Liver (tissue), 9 donors: ENCODE data around the gene DNAJB6. TPM values are rescaled to one million over a fixed set of nuclear protein-coding genes. Genes with fewer than 3 reads are reported as not detected.

ENCODE experiments used
- DNase-seq: peaks from one replicate; pipeline ENCODE4 v3.0.0-alpha.2; 2017; ENCODE audit warnings: low spot score
- H3K27ac ChIP-seq, 2 donors: one replicate each; pipeline ENCODE4 v1.7.0; 2013; ENCODE audit warnings: inconsistent platforms in 2 of 2, low read length in 2 of 2, control low read depth in 1 of 2, low read depth in 1 of 2, mild to moderate bottlenecking in 1 of 2
- H3K27me3 ChIP-seq, 4 donors: one replicate each; pipeline versions ENCODE4 v1.6.1 to v1.7.0; 2013; ENCODE audit warnings: low read length in 3 of 4, inconsistent platforms in 1 of 4, mild to moderate bottlenecking in 1 of 4, moderate library complexity in 1 of 4; ENCODE audit not compliant: control insufficient read depth in 4 of 4, insufficient read depth in 4 of 4
- H3K36me3 ChIP-seq, 4 donors: one replicate each; pipeline versions ENCODE4 v1.6.1 to v1.7.0; 2013; ENCODE audit warnings: low read length in 3 of 4, mild to moderate bottlenecking in 3 of 4, low read depth in 1 of 4, moderate library complexity in 1 of 4; ENCODE audit not compliant: control insufficient read depth in 4 of 4, insufficient read depth in 3 of 4
- H3K4me1 ChIP-seq, 4 donors: one replicate each; pipeline versions ENCODE4 v1.6.1 to v1.7.0; 2013; ENCODE audit warnings: low read length in 3 of 4, mild to moderate bottlenecking in 3 of 4, moderate library complexity in 1 of 4; ENCODE audit not compliant: control insufficient read depth in 4 of 4, insufficient read depth in 4 of 4
- H3K4me3 ChIP-seq, 3 donors: one replicate each; pipeline versions ENCODE4 v1.6.1 to v1.7.0; 2013; ENCODE audit warnings: low read length in 3 of 3, control low read depth in 1 of 3, low read depth in 1 of 3, mild to moderate bottlenecking in 1 of 3
- H3K9ac ChIP-seq, 2 donors: one replicate each; pipeline ENCODE4 v1.7.0; 2013; ENCODE audit warnings: low read length in 2 of 2, mild to moderate bottlenecking in 2 of 2, moderate library complexity in 2 of 2, control low read depth in 1 of 2, low read depth in 1 of 2
- H3K9me3 ChIP-seq, 4 donors: one replicate each; pipeline versions ENCODE4 v1.6.1 to v1.7.0; 2013; ENCODE audit warnings: low read length in 3 of 4; ENCODE audit not compliant: control insufficient read depth in 4 of 4
- CTCF ChIP-seq: fragments of 150-350 bp; IDR thresholded peaks from 2 replicates; pipeline ENCODE4 v1.5.1; 2017; ENCODE audit warnings: improper control_type of control experiment, low read depth, low read length; ENCODE audit not compliant: missing input control
- EGR1 ChIP-seq, 2 donors: IDR thresholded peaks; 2 replicates each; pipeline ENCODE4 v1.6.1; 2016 to 2018; ENCODE audit warnings: antibody characterized with exemption in 2 of 2, low read depth in 2 of 2
- FOXA2 ChIP-seq: IDR thresholded peaks from 2 replicates; pipeline ENCODE4 v1.6.1; 2016; ENCODE audit warnings: antibody characterized with exemption
- GABPA ChIP-seq, 2 donors: IDR thresholded peaks in 1 of 2; conservative IDR thresholded peaks in 1 of 2; 2 replicates each; pipeline ENCODE4 v1.6.1; 2016; ENCODE audit warnings: antibody characterized with exemption in 2 of 2, mild to moderate bottlenecking in 1 of 2, moderate library complexity in 1 of 2
- HNF4A ChIP-seq, 2 donors: conservative IDR thresholded peaks; 2 replicates each; pipeline ENCODE4 v1.6.1; 2016; ENCODE audit warnings: antibody characterized with exemption in 2 of 2, mild to moderate bottlenecking in 2 of 2
- HNF4G ChIP-seq: IDR thresholded peaks from 2 replicates; pipeline ENCODE4 v1.6.1; 2016; ENCODE audit warnings: antibody characterized with exemption
- JUND ChIP-seq, 2 donors: IDR thresholded peaks; 2 replicates each; pipeline ENCODE4 v1.6.1; 2016; ENCODE audit warnings: antibody characterized with exemption in 2 of 2
- MAX ChIP-seq: IDR thresholded peaks from 2 replicates; pipeline ENCODE4 v1.6.1; 2016; ENCODE audit warnings: antibody characterized with exemption
- NR2F2 ChIP-seq: IDR thresholded peaks from 2 replicates; pipeline ENCODE4 v1.6.1; 2016; ENCODE audit warnings: antibody characterized with exemption
- RAD21 ChIP-seq, 2 donors: IDR thresholded peaks; 2 replicates each; pipeline ENCODE4 v1.6.1; 2016; ENCODE audit warnings: antibody characterized with exemption in 2 of 2, mild to moderate bottlenecking in 2 of 2
- REST ChIP-seq: IDR thresholded peaks from 2 replicates; pipeline ENCODE4 v1.6.1; 2016; ENCODE audit warnings: antibody characterized with exemption, mild to moderate bottlenecking
- RXRA ChIP-seq, 2 donors: IDR thresholded peaks; 2 replicates each; pipeline ENCODE4 v1.6.1; 2017 to 2018; ENCODE audit warnings: antibody characterized with exemption in 2 of 2, mild to moderate bottlenecking in 1 of 2
- SP1 ChIP-seq: IDR thresholded peaks from 2 replicates; pipeline ENCODE4 v1.6.1; 2018; ENCODE audit warnings: antibody characterized with exemption, mild to moderate bottlenecking
- TAF1 ChIP-seq: conservative IDR thresholded peaks from 2 replicates; pipeline ENCODE4 v1.6.1; 2016; ENCODE audit warnings: antibody characterized with exemption, mild to moderate bottlenecking
- YY1 ChIP-seq: IDR thresholded peaks from 2 replicates; pipeline ENCODE4 v1.6.1; 2016; ENCODE audit warnings: antibody characterized with exemption, mild to moderate bottlenecking
- WGBS: extraction: QIAGEN DNeasy Blood & Tissue Kit; methylation state at CpG from one replicate; pipeline ENCODE4 v1.1.7; 2013; 5-methylcytosine and 5-hydroxymethylcytosine counted together
- polyA plus RNA-seq, 2 donors: library from polyadenylated mRNA; stranded (reverse) in 1 of 2; unstranded in 1 of 2; fragments of 200-250 nt in 1 of 2; fragments of >200 nt in 1 of 2; fragmentation: Nextera tagmentation in 1 of 2; extraction: Ambion mirVana in 1 of 2; gene quantifications; one replicate each; pipeline versions ENCODE4 v1.2.1 to v1.2.3, GENCODE V29; 2013 to 2015
- total RNA-seq, 2 donors: library from RNA; depleted of rRNA; stranded (reverse); fragments of >200 nt; gene quantifications; one replicate each; pipeline ENCODE4 v1.2.3, GENCODE V29; 2014
- TF ChIP-seq, protein P1 (sequence below): IDR thresholded peaks from 2 replicates; pipeline ENCODE4 v1.6.1; 2016; ENCODE audit warnings: antibody characterized with exemption
- TF ChIP-seq, protein P2 (sequence below): IDR thresholded peaks from 2 replicates; pipeline ENCODE4 v1.6.1; 2016; ENCODE audit warnings: antibody characterized with exemption
- donor health status: healthy.
- donor health status: healthy.
- donor health status: healthy.
- donor health status: healthy.
- donor health status: healthy.

Gene DNAJB6
- total and polyA plus RNA-seq, 4 donors = 26.5 to 46.6 (median 42.4) TPM

GRCh38 chr7:157352516-157352915 lies 15.7 kb downstream of the DNAJB6 start (continued):
- TF ChIP-seq TAF1 = no peak
- TF ChIP-seq, protein P1, sequence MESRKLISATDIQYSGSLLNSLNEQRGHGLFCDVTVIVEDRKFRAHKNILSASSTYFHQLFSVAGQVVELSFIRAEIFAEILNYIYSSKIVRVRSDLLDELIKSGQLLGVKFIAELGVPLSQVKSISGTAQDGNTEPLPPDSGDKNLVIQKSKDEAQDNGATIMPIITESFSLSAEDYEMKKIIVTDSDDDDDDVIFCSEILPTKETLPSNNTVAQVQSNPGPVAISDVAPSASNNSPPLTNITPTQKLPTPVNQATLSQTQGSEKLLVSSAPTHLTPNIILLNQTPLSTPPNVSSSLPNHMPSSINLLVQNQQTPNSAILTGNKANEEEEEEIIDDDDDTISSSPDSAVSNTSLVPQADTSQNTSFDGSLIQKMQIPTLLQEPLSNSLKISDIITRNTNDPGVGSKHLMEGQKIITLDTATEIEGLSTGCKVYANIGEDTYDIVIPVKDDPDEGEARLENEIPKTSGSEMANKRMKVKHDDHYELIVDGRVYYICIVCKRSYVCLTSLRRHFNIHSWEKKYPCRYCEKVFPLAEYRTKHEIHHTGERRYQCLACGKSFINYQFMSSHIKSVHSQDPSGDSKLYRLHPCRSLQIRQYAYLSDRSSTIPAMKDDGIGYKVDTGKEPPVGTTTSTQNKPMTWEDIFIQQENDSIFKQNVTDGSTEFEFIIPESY = no peak
- no peak for TF ChIP-seq EGR1 (IDR thresholded peaks at IDR 0.05; ENCODE audit: low read depth in 2 of 2)
- TF ChIP-seq, protein P2, sequence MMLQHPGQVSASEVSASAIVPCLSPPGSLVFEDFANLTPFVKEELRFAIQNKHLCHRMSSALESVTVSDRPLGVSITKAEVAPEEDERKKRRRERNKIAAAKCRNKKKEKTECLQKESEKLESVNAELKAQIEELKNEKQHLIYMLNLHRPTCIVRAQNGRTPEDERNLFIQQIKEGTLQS = no peak
- no peak for TF ChIP-seq SP1
- no peak for TF ChIP-seq GABPA (IDR thresholded peaks at IDR 0.05 in 1 of 2, conservative IDR thresholded peaks at IDR 0.05 in 1 of 2)

DNA sequence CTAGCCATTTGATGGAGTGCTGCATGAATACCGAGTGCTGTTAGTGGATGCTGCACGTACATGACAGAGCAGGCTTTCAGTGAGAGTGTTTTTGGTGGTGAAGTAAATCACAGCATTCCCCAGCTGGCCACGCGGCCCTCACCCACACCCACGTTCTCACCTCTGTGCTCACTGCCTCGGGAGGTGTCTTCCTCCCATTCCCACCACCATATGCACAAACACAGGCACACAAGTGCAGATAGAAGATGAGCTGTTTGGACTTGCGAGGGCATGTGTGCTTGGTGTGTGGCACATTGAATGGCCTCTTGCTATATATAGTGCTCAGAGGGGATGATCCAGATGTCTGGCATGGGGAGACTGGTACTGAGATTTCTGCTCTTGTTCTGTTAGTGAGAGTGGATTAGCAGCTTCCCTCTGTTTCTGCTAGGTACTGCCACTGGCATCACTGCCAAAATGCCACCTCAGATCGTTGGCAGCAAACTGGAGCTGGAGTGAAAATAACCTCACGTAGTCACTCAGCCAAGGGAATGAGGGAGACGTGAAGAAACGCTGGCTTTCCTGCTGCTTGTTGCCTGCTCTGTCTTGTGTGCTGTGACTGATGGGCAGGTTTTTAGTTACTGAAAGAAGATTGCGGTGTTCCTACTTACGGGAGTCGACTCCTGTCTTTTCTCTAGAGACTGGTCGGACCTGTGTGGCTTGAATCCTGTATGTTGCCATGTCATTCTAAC lies 19.1 kb downstream of the DNAJB6 start:
- no peaks in the 10 kb centered on the region for H3K9me3 ChIP-seq
- H3K36me3 ChIP-seq = peaks cover 0 to 17% (median 9%) of the 10 kb centered on the region in 4 donors
- 76% methylated on average over 15 of the region's 15 CpGs for WGBS
- H3K27me3 ChIP-seq = no peaks in the 10 kb centered on the region
- peaks cover 0 to 11% (median 5%) of the 10 kb centered on the region in 4 donors for H3K4me1 ChIP-seq
- H3K9ac ChIP-seq = no peak overlapping the region
- no peak overlapping the region for H3K27ac ChIP-seq
- no peak for DNase-seq
- no peak overlapping the region for H3K4me3 ChIP-seq
- TF ChIP-seq RXRA (IDR thresholded peaks at IDR 0.05) = no peak
- no peak for TF ChIP-seq JUND (IDR thresholded peaks at IDR 0.05)
- TF ChIP-seq, protein P2 = no peak
- TF ChIP-seq HNF4G = no peak
- no peak for TF ChIP-seq EGR1 (IDR thresholded peaks at IDR 0.05; ENCODE audit: low read depth in 2 of 2)
- no peak for TF ChIP-seq REST
- no peak for TF ChIP-seq CTCF
- TF ChIP-seq YY1 = no peak
- TF ChIP-seq RAD21 (IDR thresholded peaks at IDR 0.05) = no peak
- TF ChIP-seq NR2F2 = no peak
- TF ChIP-seq, protein P1 = no peak
- no peak for TF ChIP-seq SP1
- no peak for TF ChIP-seq FOXA2
- no peak for TF ChIP-seq MAX
- TF ChIP-seq GABPA (IDR thresholded peaks at IDR 0.05 in 1 of 2, conservative IDR thresholded peaks at IDR 0.05 in 1 of 2) = no peak
- no peak for TF ChIP-seq HNF4A (conservative IDR thresholded peaks at IDR 0.05)
